SK-N-SH treated with all-trans-retinoic acid at 6 μM for 48 hours (cell line): ENCODE measurements around the gene ARRDC1.

Source experiments
- ATAC-seq: fragments of 200-7000 bp; cut with Tn5 transposase; 3 replicates; pipeline ENCODE4 v1.9.1; 2020; ENCODE audit warnings: mild to moderate bottlenecking, moderate library complexity
- ARNTL ChIP-seq: fragments of 450-650 bp; formaldehyde crosslinking; IDR thresholded peaks from 2 replicates; pipeline ENCODE4 v1.5.0; 2020; ENCODE audit warnings: low read depth, mild to moderate bottlenecking, moderate library complexity, borderline replicate concordance
- BACH2 ChIP-seq: fragments of 250-450 bp; sonication (Bioruptor Pico); IDR thresholded peaks from 2 replicates; pipeline ENCODE4 v1.9.0; 2021; ENCODE audit warnings: mild to moderate bottlenecking, borderline replicate concordance
- CSDC2 ChIP-seq: fragments of 250-450 bp; sonication (Bioruptor Pico); IDR thresholded peaks from 2 replicates; pipeline ENCODE4 v1.5.0; 2020; ENCODE audit warnings: mild to moderate bottlenecking, moderate library complexity
- ESRRG ChIP-seq: fragments of 250-450 bp; sonication (Bioruptor Pico); IDR thresholded peaks from 2 replicates; pipeline ENCODE4 v1.6.1; 2021; ENCODE audit warnings: mild to moderate bottlenecking
- GLIS3 ChIP-seq: fragments of 250-450 bp; sonication (Bioruptor Pico); IDR thresholded peaks from 2 replicates; pipeline ENCODE4 v1.5.0; 2020; ENCODE audit warnings: mild to moderate bottlenecking, moderate library complexity
- ISL1 ChIP-seq: fragments of 250-450 bp; sonication (Bioruptor Pico); IDR thresholded peaks from 2 replicates; pipeline ENCODE4 v2.1.2; 2022; ENCODE audit warnings: mild to moderate bottlenecking, moderate library complexity
- OSR1 ChIP-seq: fragments of 250-450 bp; sonication (Bioruptor Pico); IDR thresholded peaks from 2 replicates; pipeline ENCODE4 v1.8.0; 2022; ENCODE audit warnings: moderate library complexity, mild to moderate bottlenecking, inconsistent platforms
- PATZ1 ChIP-seq: fragments of 250-450 bp; sonication (Bioruptor Pico); IDR thresholded peaks from 2 replicates; pipeline ENCODE4 v1.8.0; 2020; ENCODE audit warnings: mild to moderate bottlenecking, moderate library complexity, borderline replicate concordance
- POU6F1 ChIP-seq: fragments of 250-450 bp; sonication (Bioruptor Pico); IDR thresholded peaks from 2 replicates; pipeline ENCODE4 v1.8.0; 2021; ENCODE audit warnings: low read depth, mild to moderate bottlenecking, moderate library complexity, borderline replicate concordance
- PPARA ChIP-seq: fragments of 250-450 bp; sonication (Bioruptor Pico); IDR thresholded peaks from 2 replicates; pipeline ENCODE4 v1.5.0; 2020; ENCODE audit warnings: mild to moderate bottlenecking, borderline replicate concordance
- RARB ChIP-seq: fragments of 250-450 bp; sonication (Bioruptor Pico); IDR thresholded peaks from 2 replicates; pipeline ENCODE4 v1.8.0; 2021; ENCODE audit warnings: mild to moderate bottlenecking, moderate library complexity
- SNAI2 ChIP-seq: fragments of 250-450 bp; sonication (Bioruptor Pico); IDR thresholded peaks from 2 replicates; pipeline ENCODE4 v1.5.0; 2020; ENCODE audit warnings: mild to moderate bottlenecking, moderate library complexity
- TCF4 ChIP-seq: fragments of 250-450 bp; sonication (Bioruptor Pico); IDR thresholded peaks from 2 replicates; pipeline ENCODE4 v1.8.0; 2021; ENCODE audit warnings: mild to moderate bottlenecking, moderate library complexity, borderline replicate concordance
- TOX ChIP-seq: fragments of 250-450 bp; sonication (Bioruptor Pico); IDR thresholded peaks from 2 replicates; pipeline ENCODE4 v1.8.0; 2021; ENCODE audit warnings: mild to moderate bottlenecking, moderate library complexity, borderline replicate concordance
- TSHZ2 ChIP-seq: fragments of 250-450 bp; sonication (Bioruptor Pico); IDR thresholded peaks from 2 replicates; pipeline ENCODE4 v1.5.0; 2020; ENCODE audit warnings: mild to moderate bottlenecking, moderate library complexity
- ZC3H10 ChIP-seq: fragments of 250-450 bp; sonication (Bioruptor Pico); IDR thresholded peaks from 2 replicates; pipeline ENCODE4 v1.5.1; 2021; ENCODE audit warnings: mild to moderate bottlenecking, moderate library complexity
- ZFP3 ChIP-seq: fragments of 250-450 bp; sonication (Bioruptor Pico); IDR thresholded peaks from 2 replicates; pipeline ENCODE4 v1.5.0; 2020; ENCODE audit warnings: mild to moderate bottlenecking, moderate library complexity
- ZFP30 ChIP-seq: fragments of 450-650 bp; formaldehyde crosslinking; IDR thresholded peaks from 2 replicates; pipeline ENCODE4 v1.5.0; 2022; ENCODE audit warnings: mild to moderate bottlenecking, moderate library complexity
- ZNF565 ChIP-seq: fragments of 450-650 bp; formaldehyde crosslinking; conservative IDR thresholded peaks from 2 replicates; pipeline ENCODE4 v1.5.0; 2020; ENCODE audit warnings: low read depth, mild to moderate bottlenecking, moderate library complexity
- ZNF70 ChIP-seq: fragments of 450-650 bp; formaldehyde crosslinking; IDR thresholded peaks from 2 replicates; pipeline ENCODE4 v1.5.0; 2020; ENCODE audit warnings: mild to moderate bottlenecking, moderate library complexity
- ZNF8 ChIP-seq: fragments of 450-650 bp; formaldehyde crosslinking; IDR thresholded peaks from 2 replicates; pipeline ENCODE4 v1.5.0; 2020; ENCODE audit warnings: mild to moderate bottlenecking, moderate library complexity
- TF ChIP-seq, protein P1 (sequence below): fragments of 250-450 bp; sonication (Bioruptor Pico); IDR thresholded peaks from 2 replicates; pipeline ENCODE4 v1.5.1; 2021; ENCODE audit warnings: mild to moderate bottlenecking, moderate library complexity
- TF ChIP-seq, protein P2 (sequence below): fragments of 250-450 bp; sonication (Bioruptor Pico); IDR thresholded peaks from 2 replicates; pipeline ENCODE4 v1.5.1; 2020; ENCODE audit warnings: low read depth, mild to moderate bottlenecking, moderate library complexity

Gene ARRDC1

DNA sequence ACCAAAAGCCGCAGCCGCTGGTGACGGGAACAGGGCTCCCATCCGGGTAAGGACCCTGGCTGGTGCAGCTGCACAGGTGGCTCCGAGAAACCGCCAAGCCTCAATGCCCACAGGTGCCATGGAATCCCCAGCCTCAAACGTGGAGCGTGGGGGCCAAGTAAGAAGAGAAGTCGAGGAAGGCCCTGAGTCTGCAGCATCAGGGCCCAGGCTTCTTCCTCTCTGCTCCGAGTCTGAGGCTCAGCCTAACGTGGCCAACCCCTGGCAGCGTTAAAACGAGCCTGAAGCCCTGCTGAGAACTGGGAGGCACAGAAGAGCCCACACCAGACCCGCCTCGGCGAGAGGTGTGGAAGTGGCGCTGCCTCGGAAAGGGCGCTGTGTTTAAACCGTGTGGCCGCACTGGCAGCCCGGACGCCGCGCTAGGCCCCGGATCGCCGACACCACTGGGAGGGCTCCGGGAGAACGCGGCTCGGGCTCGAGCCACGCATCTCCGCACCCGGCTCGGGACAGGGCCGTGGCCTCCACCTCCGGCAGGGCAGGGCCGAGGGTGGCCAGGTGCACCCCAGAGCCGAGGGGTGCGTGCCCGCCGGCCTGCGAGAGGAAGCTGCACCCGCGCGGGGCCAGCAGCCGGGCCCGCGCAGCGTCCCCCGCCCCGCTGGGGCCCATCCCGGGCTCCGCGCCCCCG, 15.9 kb upstream of the ARRDC1 start:
- peak; percentile 10 for ATAC-seq
- TF ChIP-seq GLIS3 (CRISPR knock-in tag) = no peak
- TF ChIP-seq ZNF565 (CRISPR knock-in tag) = no peak
- no peak for TF ChIP-seq ZNF8 (CRISPR knock-in tag)
- no peak for TF ChIP-seq TSHZ2 (CRISPR knock-in tag)
- TF ChIP-seq ISL1 (CRISPR knock-in tag) = no peak
- TF ChIP-seq ZFP3 = no peak
- no peak for TF ChIP-seq ESRRG (CRISPR knock-in tag)
- TF ChIP-seq BACH2 (CRISPR knock-in tag) = no peak
- no peak for TF ChIP-seq CSDC2 (CRISPR knock-in tag)
- TF ChIP-seq PPARA (CRISPR knock-in tag) = no peak
- no peak for TF ChIP-seq TOX
- TF ChIP-seq, protein P1, sequence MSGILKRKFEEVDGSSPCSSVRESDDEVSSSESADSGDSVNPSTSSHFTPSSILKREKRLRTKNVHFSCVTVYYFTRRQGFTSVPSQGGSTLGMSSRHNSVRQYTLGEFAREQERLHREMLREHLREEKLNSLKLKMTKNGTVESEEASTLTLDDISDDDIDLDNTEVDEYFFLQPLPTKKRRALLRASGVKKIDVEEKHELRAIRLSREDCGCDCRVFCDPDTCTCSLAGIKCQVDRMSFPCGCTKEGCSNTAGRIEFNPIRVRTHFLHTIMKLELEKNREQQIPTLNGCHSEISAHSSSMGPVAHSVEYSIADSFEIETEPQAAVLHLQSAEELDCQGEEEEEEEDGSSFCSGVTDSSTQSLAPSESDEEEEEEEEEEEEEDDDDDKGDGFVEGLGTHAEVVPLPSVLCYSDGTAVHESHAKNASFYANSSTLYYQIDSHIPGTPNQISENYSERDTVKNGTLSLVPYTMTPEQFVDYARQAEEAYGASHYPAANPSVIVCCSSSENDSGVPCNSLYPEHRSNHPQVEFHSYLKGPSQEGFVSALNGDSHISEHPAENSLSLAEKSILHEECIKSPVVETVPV (CRISPR knock-in tag) = no peak
- no peak for TF ChIP-seq PATZ1 (CRISPR knock-in tag)

DNA sequence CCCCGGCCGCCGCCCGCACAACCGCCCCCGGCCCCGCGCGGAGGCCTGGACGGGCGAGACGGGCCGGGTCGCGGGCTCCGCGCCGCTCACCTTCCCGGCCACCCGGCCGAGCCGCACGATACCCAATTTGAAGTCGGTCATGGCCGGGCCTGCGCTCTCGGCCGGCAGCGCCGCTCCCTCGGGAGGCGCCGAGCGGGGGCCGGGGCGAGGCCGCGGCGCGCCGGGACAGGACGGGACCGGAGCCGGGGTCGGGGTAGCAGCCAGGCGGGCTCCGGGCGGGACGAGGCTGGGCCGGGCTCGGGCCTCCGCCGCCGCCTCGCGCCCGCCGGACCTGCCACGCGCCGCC, 15.4 kb upstream of the ARRDC1 start:
- no peak for TF ChIP-seq PPARA (CRISPR knock-in tag)
- no peak for TF ChIP-seq POU6F1 (CRISPR knock-in tag)
- no peak for TF ChIP-seq ZC3H10 (CRISPR knock-in tag)
- no peak for TF ChIP-seq BACH2 (CRISPR knock-in tag)
- no peak for TF ChIP-seq ZNF8 (CRISPR knock-in tag)
- no peak for TF ChIP-seq SNAI2 (CRISPR knock-in tag)
- no peak for TF ChIP-seq ZNF70
- TF ChIP-seq ZNF565 (CRISPR knock-in tag) = no peak
- no peak for TF ChIP-seq ZFP30
- TF ChIP-seq GLIS3 (CRISPR knock-in tag) = no peak
- TF ChIP-seq TCF4 (CRISPR knock-in tag) = no peak
- TF ChIP-seq TOX = no peak
- TF ChIP-seq, protein P1 (CRISPR knock-in tag) = no peak
- no peak for ATAC-seq

GRCh38 chr9:137590469-137591383, 14.8 kb upstream of the ARRDC1 start, which contains the start of gene ZMYND19:
TSS of gene ZMYND19 (minus strand) at chr9:137590512. CDS start at chr9:137590263, 249 bp downstream.
- ATAC-seq = peak; percentile 93
- TF ChIP-seq BACH2 (CRISPR knock-in tag) (no peak), ARNTL (CRISPR knock-in tag) (no peak), RARB (CRISPR knock-in tag) (no peak), ZNF8 (CRISPR knock-in tag) (no peak), PATZ1 (CRISPR knock-in tag) (no peak), ZFP30 (no peak), OSR1 (CRISPR knock-in tag) (no peak)
- TF ChIP-seq, protein P2, sequence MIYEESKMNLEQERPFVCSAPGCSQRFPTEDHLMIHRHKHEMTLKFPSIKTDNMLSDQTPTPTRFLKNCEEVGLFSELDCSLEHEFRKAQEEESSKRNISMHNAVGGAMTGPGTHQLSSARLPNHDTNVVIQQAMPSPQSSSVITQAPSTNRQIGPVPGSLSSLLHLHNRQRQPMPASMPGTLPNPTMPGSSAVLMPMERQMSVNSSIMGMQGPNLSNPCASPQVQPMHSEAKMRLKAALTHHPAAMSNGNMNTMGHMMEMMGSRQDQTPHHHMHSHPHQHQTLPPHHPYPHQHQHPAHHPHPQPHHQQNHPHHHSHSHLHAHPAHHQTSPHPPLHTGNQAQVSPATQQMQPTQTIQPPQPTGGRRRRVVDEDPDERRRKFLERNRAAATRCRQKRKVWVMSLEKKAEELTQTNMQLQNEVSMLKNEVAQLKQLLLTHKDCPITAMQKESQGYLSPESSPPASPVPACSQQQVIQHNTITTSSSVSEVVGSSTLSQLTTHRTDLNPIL (CRISPR knock-in tag) = no peak
